ENCODE measurements around the gene AEBP1.

AEBP1 gene

GRCh38 chr7:44133295-44133694 lies 29.1 kb downstream of the AEBP1 start:
- no peak for DNase-seq (ENCODE audit: low read depth, low spot score)
- Histone ChIP-seq H3K27ac (no peak overlapping the region), H3K4me3 (no peak overlapping the region), H3K36me3 (ENCODE audit: insufficient read depth, low read length) (no peaks in the 10 kb centered on the region), H3K9ac (ENCODE audit: insufficient read length) (no peak overlapping the region), H3K9me3 (ENCODE audit: low read depth, low read length) (no peaks in the 10 kb centered on the region)
- no peak for TF ChIP-seq EZH2 (IDR thresholded peaks at IDR 0.05)
- no peak for TF ChIP-seq FOXP2 (optimal IDR thresholded peaks at IDR 0.05; ENCODE audit: control extremely low read depth, extremely low read length, insufficient read depth)
- TF ChIP-seq POLR2AphosphoS5 (IDR thresholded peaks at IDR 0.05; ENCODE audit: borderline replicate concordance, low read depth, low read length), result no peak

GRCh38 chr7:44134943-44135628 lies 30.9 kb downstream of the AEBP1 start:
- Histone ChIP-seq H3K36me3 (ENCODE audit: insufficient read depth, low read length) (no peaks in the 10 kb centered on the region), H3K27ac (no peak overlapping the region), H3K4me3 (no peak overlapping the region), H3K9ac (ENCODE audit: insufficient read length) (no peak overlapping the region), H3K9me3 (ENCODE audit: low read depth, low read length) (no peaks in the 10 kb centered on the region)
- TF ChIP-seq POLR2AphosphoS5 (IDR thresholded peaks at IDR 0.05; ENCODE audit: borderline replicate concordance, low read depth, low read length) (no peak), FOXP2 (optimal IDR thresholded peaks at IDR 0.05; ENCODE audit: control extremely low read depth, extremely low read length, insufficient read depth) (no peak), EZH2 (IDR thresholded peaks at IDR 0.05) (no peak)
- DNase-seq (ENCODE audit: low read depth, low spot score), result no peak

GRCh38 chr7:44136731-44137130 lies 32.6 kb downstream of the AEBP1 start:
- Histone ChIP-seq H3K9me3 (ENCODE audit: low read depth, low read length) (no peaks in the 10 kb centered on the region), H3K27ac (no peak overlapping the region), H3K9ac (ENCODE audit: insufficient read length) (no peak overlapping the region), H3K4me3 (no peak overlapping the region), H3K36me3 (ENCODE audit: insufficient read depth, low read length) (no peaks in the 10 kb centered on the region)
- DNase-seq (ENCODE audit: low read depth, low spot score), result no peak
- TF ChIP-seq POLR2AphosphoS5 (IDR thresholded peaks at IDR 0.05; ENCODE audit: borderline replicate concordance, low read depth, low read length) (no peak), FOXP2 (optimal IDR thresholded peaks at IDR 0.05; ENCODE audit: control extremely low read depth, extremely low read length, insufficient read depth) (no peak), EZH2 (IDR thresholded peaks at IDR 0.05) (no peak)

- H3K36me3 ChIP-seq (ENCODE audit: insufficient read depth, low read length), result no peaks in the 10 kb centered on the region
- no peaks in the 10 kb centered on the region for H3K9me3 ChIP-seq (ENCODE audit: low read depth, low read length)
- no peak for DNase-seq (ENCODE audit: low read depth, low spot score)
- H3K4me3 ChIP-seq, result no peak overlapping the region
- no peak for TF ChIP-seq POLR2AphosphoS5 (IDR thresholded peaks at IDR 0.05; ENCODE audit: borderline replicate concordance, low read depth, low read length)
- no peak for TF ChIP-seq FOXP2 (optimal IDR thresholded peaks at IDR 0.05; ENCODE audit: control extremely low read depth, extremely low read length, insufficient read depth)
- TF ChIP-seq EZH2 (IDR thresholded peaks at IDR 0.05), result no peak
- no peak overlapping the region for H3K27ac ChIP-seq
- no peak overlapping the region for H3K9ac ChIP-seq (ENCODE audit: insufficient read length)
Observed at GRCh38 chr7:44138698-44139097, 34.6 kb downstream of the AEBP1 start.

GRCh38 chr7:44139311-44140010 lies 35.3 kb downstream of the AEBP1 start:
- H3K4me3 ChIP-seq, result no peak overlapping the region
- no peaks in the 10 kb centered on the region for H3K9me3 ChIP-seq (ENCODE audit: low read depth, low read length)
- no peak overlapping the region for H3K9ac ChIP-seq (ENCODE audit: insufficient read length)
- DNase-seq (ENCODE audit: low read depth, low spot score), result no peak
- TF ChIP-seq POLR2AphosphoS5 (IDR thresholded peaks at IDR 0.05; ENCODE audit: borderline replicate concordance, low read depth, low read length), result no peak
- TF ChIP-seq FOXP2 (optimal IDR thresholded peaks at IDR 0.05; ENCODE audit: control extremely low read depth, extremely low read length, insufficient read depth), result no peak
- no peak for TF ChIP-seq EZH2 (IDR thresholded peaks at IDR 0.05)
- no peaks in the 10 kb centered on the region for H3K36me3 ChIP-seq (ENCODE audit: insufficient read depth, low read length)
- no peak overlapping the region for H3K27ac ChIP-seq

- no peak overlapping the region for H3K27ac ChIP-seq
- no peaks in the 10 kb centered on the region for H3K9me3 ChIP-seq (ENCODE audit: low read depth, low read length)
- H3K4me3 ChIP-seq, result no peak overlapping the region
- DNase-seq (ENCODE audit: low read depth, low spot score), result no peak
- no peaks in the 10 kb centered on the region for H3K36me3 ChIP-seq (ENCODE audit: insufficient read depth, low read length)
- no peak overlapping the region for H3K9ac ChIP-seq (ENCODE audit: insufficient read length)
- no peak for TF ChIP-seq POLR2AphosphoS5 (IDR thresholded peaks at IDR 0.05; ENCODE audit: borderline replicate concordance, low read depth, low read length)
Observed at GRCh38 chr7:44140341-44140740, 36.2 kb downstream of the AEBP1 start.

GRCh38 chr7:44141221-44141850 lies 37.2 kb downstream of the AEBP1 start, which contains the start of gene MYL7:
Gene MYL7 (minus strand): TSS chr7:44141332. CDS start chr7:44141305, 27 bp downstream.
- Histone ChIP-seq H3K36me3 (ENCODE audit: insufficient read depth, low read length) (no peaks in the 10 kb centered on the region), H3K9ac (ENCODE audit: insufficient read length) (no peak within 1 kb of the TSS), H3K4me3 (no peak within 1 kb of the TSS), H3K27ac (no peak within 1 kb of the TSS), H3K9me3 (ENCODE audit: low read depth, low read length) (no peaks in the 10 kb centered on the region)
- TF ChIP-seq EZH2 (IDR thresholded peaks at IDR 0.05), result no peak
- no peak for TF ChIP-seq POLR2AphosphoS5 (IDR thresholded peaks at IDR 0.05; ENCODE audit: borderline replicate concordance, low read depth, low read length)
- TF ChIP-seq FOXP2 (optimal IDR thresholded peaks at IDR 0.05; ENCODE audit: control extremely low read depth, extremely low read length, insufficient read depth), result no peak
- no peak for DNase-seq (ENCODE audit: low read depth, low spot score)

- DNase-seq (ENCODE audit: low read depth, low spot score), result no peak
- no peak for TF ChIP-seq EZH2 (IDR thresholded peaks at IDR 0.05)
- H3K4me3 ChIP-seq, result no peak overlapping the region
- H3K9me3 ChIP-seq (ENCODE audit: low read depth, low read length), result no peaks in the 10 kb centered on the region
- H3K36me3 ChIP-seq (ENCODE audit: insufficient read depth, low read length), result no peaks in the 10 kb centered on the region
- no peak overlapping the region for H3K9ac ChIP-seq (ENCODE audit: insufficient read length)
- no peak overlapping the region for H3K27ac ChIP-seq
Observed at GRCh38 chr7:44142028-44142427, 37.9 kb downstream of the AEBP1 start.
